ENCODE results near the gene STT3A.
"Not testable (repeated sequence)": the region's sequence is repeated elsewhere in the genome, so short reads cannot be mapped to it uniquely, and the experiment has no call there.

The STT3A gene

DNA sequence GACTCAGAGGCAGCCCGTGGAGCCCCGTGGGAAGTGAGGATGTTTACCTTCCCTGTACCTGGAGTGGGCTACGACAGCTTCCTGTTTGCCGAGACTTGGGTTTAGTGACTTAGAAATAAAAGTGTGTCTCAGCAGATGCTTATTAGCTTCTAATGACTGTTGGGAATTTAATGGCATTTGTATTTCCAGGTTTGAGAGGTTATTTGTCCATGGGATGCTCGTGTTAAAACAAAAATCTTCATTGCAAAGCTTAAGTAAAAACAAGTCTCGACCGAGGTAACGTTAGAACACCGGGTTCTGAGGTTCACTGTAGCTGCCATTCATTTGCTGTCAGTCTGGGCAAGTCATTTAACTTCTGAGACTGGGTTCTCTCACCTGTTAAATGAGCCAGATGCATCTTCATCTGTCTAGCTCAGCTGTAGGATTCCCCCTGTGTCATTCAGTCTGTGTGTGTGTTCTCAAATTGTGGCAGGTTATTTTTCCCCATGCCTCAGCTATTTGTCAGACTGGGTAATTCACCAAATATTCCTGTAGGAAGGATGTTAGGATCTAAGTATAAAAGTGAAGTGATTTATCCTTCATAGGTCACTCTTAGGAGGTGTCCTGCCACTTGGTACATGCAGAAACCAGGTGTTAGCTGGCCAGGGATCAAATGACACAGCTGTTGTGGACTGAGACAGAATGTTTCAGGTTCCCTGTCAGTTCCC lies 22.6 kb upstream of the STT3A start:
- H3K4me3 ChIP-seq (ENCODE audit: low read depth, low read length): peak overlapping the region; percentile 97
- TF ChIP-seq, protein P1, sequence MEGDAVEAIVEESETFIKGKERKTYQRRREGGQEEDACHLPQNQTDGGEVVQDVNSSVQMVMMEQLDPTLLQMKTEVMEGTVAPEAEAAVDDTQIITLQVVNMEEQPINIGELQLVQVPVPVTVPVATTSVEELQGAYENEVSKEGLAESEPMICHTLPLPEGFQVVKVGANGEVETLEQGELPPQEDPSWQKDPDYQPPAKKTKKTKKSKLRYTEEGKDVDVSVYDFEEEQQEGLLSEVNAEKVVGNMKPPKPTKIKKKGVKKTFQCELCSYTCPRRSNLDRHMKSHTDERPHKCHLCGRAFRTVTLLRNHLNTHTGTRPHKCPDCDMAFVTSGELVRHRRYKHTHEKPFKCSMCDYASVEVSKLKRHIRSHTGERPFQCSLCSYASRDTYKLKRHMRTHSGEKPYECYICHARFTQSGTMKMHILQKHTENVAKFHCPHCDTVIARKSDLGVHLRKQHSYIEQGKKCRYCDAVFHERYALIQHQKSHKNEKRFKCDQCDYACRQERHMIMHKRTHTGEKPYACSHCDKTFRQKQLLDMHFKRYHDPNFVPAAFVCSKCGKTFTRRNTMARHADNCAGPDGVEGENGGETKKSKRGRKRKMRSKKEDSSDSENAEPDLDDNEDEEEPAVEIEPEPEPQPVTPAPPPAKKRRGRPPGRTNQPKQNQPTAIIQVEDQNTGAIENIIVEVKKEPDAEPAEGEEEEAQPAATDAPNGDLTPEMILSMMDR (IDR thresholded peaks at IDR 0.05; ENCODE audit: borderline replicate concordance, insufficient read depth, low read depth, low read length): no peak

DNA sequence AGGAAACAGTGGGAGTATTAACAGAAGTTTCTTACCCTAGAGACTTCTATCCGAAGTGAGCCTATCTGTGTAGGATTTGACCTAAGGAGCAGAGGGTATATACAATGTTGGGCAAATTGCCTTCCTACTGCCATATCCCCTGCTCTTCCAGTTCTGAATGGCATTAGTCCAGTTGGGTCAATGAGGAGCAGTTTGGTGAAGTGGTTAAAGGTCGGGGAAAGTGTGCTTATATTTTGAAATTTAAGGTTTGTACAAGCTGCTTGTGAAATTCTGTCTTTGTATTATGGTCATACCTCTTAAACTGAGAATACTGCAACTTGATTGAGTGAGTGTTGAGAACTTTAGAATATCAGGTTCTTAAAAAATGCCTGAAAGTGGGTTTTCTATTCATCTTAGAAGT lies 21.7 kb upstream of the STT3A start:
- no peak overlapping the region for H3K4me3 ChIP-seq (ENCODE audit: low read depth, low read length)
- TF ChIP-seq, protein P1 (IDR thresholded peaks at IDR 0.05; ENCODE audit: borderline replicate concordance, insufficient read depth, low read depth, low read length): no peak

GRCh38 chr11:125572916-125573315 lies 19.7 kb upstream of the STT3A start:
- no peak overlapping the region for H3K4me3 ChIP-seq (ENCODE audit: low read depth, low read length)
- TF ChIP-seq, protein P1 (IDR thresholded peaks at IDR 0.05; ENCODE audit: borderline replicate concordance, insufficient read depth, low read depth, low read length): no peak

GRCh38 chr11:125577181-125577580 lies 15.5 kb upstream of the STT3A start:
- H3K4me3 ChIP-seq (ENCODE audit: low read depth, low read length): not testable (repeated sequence)

- no peak overlapping the region for H3K4me3 ChIP-seq (ENCODE audit: low read depth, low read length)
- TF ChIP-seq, protein P1 (IDR thresholded peaks at IDR 0.05; ENCODE audit: borderline replicate concordance, insufficient read depth, low read depth, low read length): no peak
These were observed 13.9 kb upstream of the STT3A start for GRCh38 chr11:125578783-125579182.

- TF ChIP-seq, protein P1 (IDR thresholded peaks at IDR 0.05; ENCODE audit: borderline replicate concordance, insufficient read depth, low read depth, low read length): no peak
- H3K4me3 ChIP-seq (ENCODE audit: low read depth, low read length): no peak overlapping the region
These were observed 12.8 kb upstream of the STT3A start for GRCh38 chr11:125579811-125580210.

- no peak overlapping the region for H3K4me3 ChIP-seq (ENCODE audit: low read depth, low read length)
- TF ChIP-seq, protein P1 (IDR thresholded peaks at IDR 0.05; ENCODE audit: borderline replicate concordance, insufficient read depth, low read depth, low read length): no peak
These were observed 9.2 kb upstream of the STT3A start for GRCh38 chr11:125583496-125583895.

All from GM12875 (cell line).